HepG2 (cell line): ENCODE results near the gene TPX2. TPM values are rescaled to one million over a fixed set of nuclear protein-coding genes. Genes with fewer than 3 reads are reported as not detected.

Source experiments
- AHR ChIP-seq: IDR thresholded peaks from 2 replicates; pipeline ENCODE4 v1.6.1; 2018; ENCODE audit warnings: missing genetic modification reagents, missing compliant biosample characterization
- DNMT1 ChIP-seq: sonication (generic); formaldehyde crosslinking; IDR thresholded peaks from 2 replicates; pipeline ENCODE4 v1.5.1; 2020; ENCODE audit warnings: mild to moderate bottlenecking, missing genetic modification reagents
- GATA4 ChIP-seq: sonication (generic); IDR thresholded peaks from 2 replicates; pipeline ENCODE4 v1.6.1; 2016; ENCODE audit warnings: antibody characterized with exemption, low read depth, borderline replicate concordance
- GATAD1 ChIP-seq: IDR thresholded peaks from 2 replicates; pipeline ENCODE4 v1.6.1; 2016; ENCODE audit warnings: missing genetic modification reagents, missing compliant biosample characterization
- KLF9 ChIP-seq: IDR thresholded peaks from 2 replicates; pipeline ENCODE4 v1.6.1; 2016; ENCODE audit warnings: low read depth
- MTF1 ChIP-seq: sonication (generic); formaldehyde crosslinking; IDR thresholded peaks from 2 replicates; pipeline ENCODE4 v1.5.0; 2020; ENCODE audit warnings: missing genetic modification reagents
- MYNN ChIP-seq: sonication (generic); formaldehyde crosslinking; IDR thresholded peaks from 2 replicates; pipeline ENCODE4 v1.4.0; 2020; ENCODE audit warnings: mild to moderate bottlenecking, low read depth, missing genetic modification reagents
- NAIF1 ChIP-seq: sonication (generic); formaldehyde crosslinking; IDR thresholded peaks from 2 replicates; pipeline ENCODE4 v1.5.0; 2020; ENCODE audit warnings: mild to moderate bottlenecking, missing genetic modification reagents, borderline replicate concordance
- NFYC ChIP-seq: IDR thresholded peaks from 2 replicates; pipeline ENCODE4 v1.6.1; 2016; ENCODE audit warnings: missing genetic modification reagents, missing compliant biosample characterization
- RARA ChIP-seq: IDR thresholded peaks from 2 replicates; pipeline ENCODE4 v1.6.1; 2016; ENCODE audit warnings: missing genetic modification reagents, missing compliant biosample characterization
- TEAD3 ChIP-seq: optimal IDR thresholded peaks from 2 replicates; pipeline ENCODE3; 2016; ENCODE audit warnings: borderline replicate concordance
- ZBTB26 ChIP-seq: IDR thresholded peaks from 2 replicates; pipeline ENCODE4 v1.6.1; 2016; ENCODE audit warnings: missing compliant biosample characterization, missing genetic modification reagents, borderline replicate concordance
- ZBTB3 ChIP-seq: sonication (generic); formaldehyde crosslinking; IDR thresholded peaks from 2 replicates; pipeline ENCODE4 v1.4.0; 2020; ENCODE audit warnings: low read depth, mild to moderate bottlenecking, moderate library complexity, missing genetic modification reagents, borderline replicate concordance
- ZFP90 ChIP-seq: sonication (generic); formaldehyde crosslinking; IDR thresholded peaks from 2 replicates; pipeline ENCODE4 v1.8.0; 2022; ENCODE audit warnings: missing genetic modification reagents, mild to moderate bottlenecking, inconsistent platforms, borderline replicate concordance
- ZNF20 ChIP-seq: sonication (generic); formaldehyde crosslinking; IDR thresholded peaks from 2 replicates; pipeline ENCODE4 v1.4.0; 2020; ENCODE audit warnings: mild to moderate bottlenecking, moderate library complexity, missing genetic modification reagents
- ZNF746 ChIP-seq: sonication (generic); formaldehyde crosslinking; IDR thresholded peaks from 2 replicates; pipeline ENCODE4 v1.8.0; 2022; ENCODE audit warnings: mild to moderate bottlenecking, missing genetic modification reagents
- ZNF891 ChIP-seq: sonication (generic); formaldehyde crosslinking; IDR thresholded peaks from 2 replicates; pipeline ENCODE4 v1.5.0; 2020; ENCODE audit warnings: mild to moderate bottlenecking, missing genetic modification reagents
- polyA plus RNA-seq, 8 experiments: library from polyadenylated mRNA; depleted of rRNA in 3 of 8; stranded (reverse) in 7 of 8; unstranded in 1 of 8; fragments of >200 nt; fragmentation: Illumina TruSeq in 4 of 8; extraction: Trizol in 4 of 8; gene quantifications; 2 replicates each; pipeline versions ENCODE4 v1.2.1 to v1.2.3, GENCODE V29; 2011 to 2016; ENCODE audit warnings: low read depth in 4 of 8, missing spikeins in 1 of 8, mixed read lengths in 1 of 8; ENCODE audit not compliant: insufficient read depth in 1 of 8
- total RNA-seq, 5 experiments: library from RNA; depleted of rRNA; stranded (reverse); fragments of >200 nt; fragmentation: Illumina TruSeq; extraction: Trizol; gene quantifications; 2 replicates each; pipeline ENCODE4 v1.2.3, GENCODE V29; 2016; ENCODE audit warnings: low read depth in 1 of 5
- TF ChIP-seq, protein P1 (sequence below): sonication (generic); formaldehyde crosslinking; IDR thresholded peaks from 2 replicates; pipeline ENCODE4 v1.4.0; 2020; ENCODE audit warnings: missing genetic modification reagents
- TF ChIP-seq, protein P2 (sequence below): sonication (generic); formaldehyde crosslinking; IDR thresholded peaks from 2 replicates; pipeline ENCODE4 v1.8.1; 2022; ENCODE audit warnings: low read depth, mild to moderate bottlenecking, missing genetic modification reagents
- TF ChIP-seq, protein P3 (sequence below): IDR thresholded peaks from 2 replicates; pipeline ENCODE4 v1.6.1; 2016; ENCODE audit warnings: missing genetic modification reagents, missing compliant biosample characterization
- TF ChIP-seq, protein P4 (sequence below): sonication (generic); formaldehyde crosslinking; IDR thresholded peaks from 2 replicates; pipeline ENCODE4 v1.5.0; 2020; ENCODE audit warnings: missing genetic modification reagents, mild to moderate bottlenecking, borderline replicate concordance
- TF ChIP-seq, protein P5 (sequence below): IDR thresholded peaks from 2 replicates; pipeline ENCODE4 v1.6.1; 2018; ENCODE audit warnings: missing genetic modification reagents

TPX2 gene
- total and polyA plus RNA-seq, 2 of the 13 experiments (the other 11 are each of a cell fraction or from before 2014, with no cell fraction given): 34.3 to 124 TPM

DNA sequence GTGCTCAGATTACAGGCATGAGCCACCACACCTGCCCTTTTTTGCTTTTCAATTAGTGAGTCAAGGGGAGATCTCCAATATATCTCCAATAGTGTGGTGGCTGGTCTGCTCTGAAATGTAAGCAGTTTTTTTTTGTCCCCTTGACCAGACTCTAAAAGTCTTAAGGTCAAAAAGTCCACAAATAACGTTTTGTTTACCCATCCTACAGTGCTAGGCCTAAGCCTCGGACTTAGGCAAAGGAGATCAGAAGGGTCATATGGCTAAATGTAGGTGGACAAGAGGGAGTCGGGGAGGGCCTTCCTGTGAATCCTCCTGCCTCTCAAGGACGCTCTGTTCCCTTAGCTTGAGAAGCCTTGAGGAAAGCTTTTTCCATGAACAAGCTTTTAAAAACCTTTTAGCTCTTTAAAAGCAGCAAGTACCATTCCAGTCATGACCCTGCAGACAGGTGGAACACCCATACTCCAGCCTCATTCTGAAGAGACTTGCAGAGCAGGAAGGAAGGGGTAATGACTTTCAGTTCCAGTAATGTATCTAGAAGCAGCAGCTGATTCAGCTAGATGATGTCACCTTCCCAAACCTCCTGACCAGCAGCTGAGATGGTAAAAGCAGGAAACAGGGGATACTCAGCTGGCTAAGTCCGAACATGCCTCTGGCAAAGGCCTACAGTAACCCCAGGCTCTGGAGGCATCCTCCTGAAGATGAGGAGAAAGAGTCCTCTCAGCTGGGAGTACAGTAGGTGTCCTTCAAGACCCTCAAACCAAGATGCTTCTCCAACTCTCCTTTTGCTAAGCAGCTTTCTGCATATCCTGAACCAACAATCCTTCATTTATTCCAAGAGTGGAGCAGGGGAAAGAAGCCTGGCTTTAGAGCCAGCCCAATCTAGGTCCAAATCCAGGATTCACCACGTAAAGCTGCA is 40.0 kb upstream of the TPX2 start (continued):
- TF ChIP-seq ZNF891 (no peak; the same call in 1 of the 2 replicates), GATAD1 (CRISPR knock-in tag) (peak; percentile 13; the same call in 1 of the 2 replicates), ZBTB26 (CRISPR knock-in tag) (peak; percentile 80), ZNF746 (CRISPR knock-in tag) (no peak), MYNN (CRISPR knock-in tag) (no peak), DNMT1 (CRISPR knock-in tag) (no peak), ZNF20 (CRISPR knock-in tag) (no peak), KLF9 (CRISPR knock-in tag) (no peak), RARA (CRISPR knock-in tag) (peak; percentile 87), NFYC (no peak), ZFP90 (peak; percentile 96), GATA4 (peak; percentile 6; the same call in 1 of the 2 replicates), ZBTB3 (CRISPR knock-in tag) (peak; percentile 55; the same call in 1 of the 2 replicates), AHR (CRISPR knock-in tag) (no peak), TEAD3 (peak; percentile 39), NAIF1 (no peak; the same call in 1 of the 2 replicates), MTF1 (no peak)
- TF ChIP-seq, protein P1, sequence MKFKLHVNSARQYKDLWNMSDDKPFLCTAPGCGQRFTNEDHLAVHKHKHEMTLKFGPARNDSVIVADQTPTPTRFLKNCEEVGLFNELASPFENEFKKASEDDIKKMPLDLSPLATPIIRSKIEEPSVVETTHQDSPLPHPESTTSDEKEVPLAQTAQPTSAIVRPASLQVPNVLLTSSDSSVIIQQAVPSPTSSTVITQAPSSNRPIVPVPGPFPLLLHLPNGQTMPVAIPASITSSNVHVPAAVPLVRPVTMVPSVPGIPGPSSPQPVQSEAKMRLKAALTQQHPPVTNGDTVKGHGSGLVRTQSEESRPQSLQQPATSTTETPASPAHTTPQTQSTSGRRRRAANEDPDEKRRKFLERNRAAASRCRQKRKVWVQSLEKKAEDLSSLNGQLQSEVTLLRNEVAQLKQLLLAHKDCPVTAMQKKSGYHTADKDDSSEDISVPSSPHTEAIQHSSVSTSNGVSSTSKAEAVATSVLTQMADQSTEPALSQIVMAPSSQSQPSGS (CRISPR knock-in tag): peak; percentile 23; the same call in 1 of the 2 replicates
- TF ChIP-seq, protein P2, sequence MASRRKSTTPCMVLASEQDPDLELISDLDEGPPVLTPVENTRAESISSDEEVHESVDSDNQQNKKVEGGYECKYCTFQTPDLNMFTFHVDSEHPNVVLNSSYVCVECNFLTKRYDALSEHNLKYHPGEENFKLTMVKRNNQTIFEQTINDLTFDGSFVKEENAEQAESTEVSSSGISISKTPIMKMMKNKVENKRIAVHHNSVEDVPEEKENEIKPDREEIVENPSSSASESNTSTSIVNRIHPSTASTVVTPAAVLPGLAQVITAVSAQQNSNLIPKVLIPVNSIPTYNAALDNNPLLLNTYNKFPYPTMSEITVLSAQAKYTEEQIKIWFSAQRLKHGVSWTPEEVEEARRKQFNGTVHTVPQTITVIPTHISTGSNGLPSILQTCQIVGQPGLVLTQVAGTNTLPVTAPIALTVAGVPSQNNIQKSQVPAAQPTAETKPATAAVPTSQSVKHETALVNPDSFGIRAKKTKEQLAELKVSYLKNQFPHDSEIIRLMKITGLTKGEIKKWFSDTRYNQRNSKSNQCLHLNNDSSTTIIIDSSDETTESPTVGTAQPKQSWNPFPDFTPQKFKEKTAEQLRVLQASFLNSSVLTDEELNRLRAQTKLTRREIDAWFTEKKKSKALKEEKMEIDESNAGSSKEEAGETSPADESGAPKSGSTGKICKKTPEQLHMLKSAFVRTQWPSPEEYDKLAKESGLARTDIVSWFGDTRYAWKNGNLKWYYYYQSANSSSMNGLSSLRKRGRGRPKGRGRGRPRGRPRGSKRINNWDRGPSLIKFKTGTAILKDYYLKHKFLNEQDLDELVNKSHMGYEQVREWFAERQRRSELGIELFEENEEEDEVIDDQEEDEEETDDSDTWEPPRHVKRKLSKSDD (CRISPR knock-in tag): no peak
- TF ChIP-seq, protein P3, sequence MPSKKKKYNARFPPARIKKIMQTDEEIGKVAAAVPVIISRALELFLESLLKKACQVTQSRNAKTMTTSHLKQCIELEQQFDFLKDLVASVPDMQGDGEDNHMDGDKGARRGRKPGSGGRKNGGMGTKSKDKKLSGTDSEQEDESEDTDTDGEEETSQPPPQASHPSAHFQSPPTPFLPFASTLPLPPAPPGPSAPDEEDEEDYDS (CRISPR knock-in tag): peak; percentile 45; the same call in 1 of the 2 replicates
- TF ChIP-seq, protein P4, sequence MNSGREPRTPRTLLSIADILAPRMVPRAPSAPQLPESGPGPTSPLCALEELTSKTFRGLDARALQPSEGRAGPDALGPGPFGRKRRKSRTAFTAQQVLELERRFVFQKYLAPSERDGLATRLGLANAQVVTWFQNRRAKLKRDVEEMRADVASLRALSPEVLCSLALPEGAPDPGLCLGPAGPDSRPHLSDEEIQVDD (CRISPR knock-in tag): no peak
- TF ChIP-seq, protein P5, sequence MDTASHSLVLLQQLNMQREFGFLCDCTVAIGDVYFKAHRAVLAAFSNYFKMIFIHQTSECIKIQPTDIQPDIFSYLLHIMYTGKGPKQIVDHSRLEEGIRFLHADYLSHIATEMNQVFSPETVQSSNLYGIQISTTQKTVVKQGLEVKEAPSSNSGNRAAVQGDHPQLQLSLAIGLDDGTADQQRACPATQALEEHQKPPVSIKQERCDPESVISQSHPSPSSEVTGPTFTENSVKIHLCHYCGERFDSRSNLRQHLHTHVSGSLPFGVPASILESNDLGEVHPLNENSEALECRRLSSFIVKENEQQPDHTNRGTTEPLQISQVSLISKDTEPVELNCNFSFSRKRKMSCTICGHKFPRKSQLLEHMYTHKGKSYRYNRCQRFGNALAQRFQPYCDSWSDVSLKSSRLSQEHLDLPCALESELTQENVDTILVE (CRISPR knock-in tag): no peak; the same call in 1 of the 2 replicates
